Liver (tissue), 9 donors: ENCODE data around the gene IDH1. TPM values are rescaled to one million over a fixed set of nuclear protein-coding genes. Genes with fewer than 3 reads are reported as not detected.

Experiments used
- DNase-seq: peaks from one replicate; pipeline ENCODE4 v3.0.0-alpha.2; 2017; ENCODE audit warnings: low spot score
- H3K27ac ChIP-seq, 2 donors: one replicate each; pipeline ENCODE4 v1.7.0; 2013; ENCODE audit warnings: inconsistent platforms in 2 of 2, low read length in 2 of 2, control low read depth in 1 of 2, low read depth in 1 of 2, mild to moderate bottlenecking in 1 of 2
- H3K27me3 ChIP-seq, 4 donors: one replicate each; pipeline versions ENCODE4 v1.6.1 to v1.7.0; 2013; ENCODE audit warnings: low read length in 3 of 4, inconsistent platforms in 1 of 4, mild to moderate bottlenecking in 1 of 4, moderate library complexity in 1 of 4; ENCODE audit not compliant: control insufficient read depth in 4 of 4, insufficient read depth in 4 of 4
- H3K36me3 ChIP-seq, 4 donors: one replicate each; pipeline versions ENCODE4 v1.6.1 to v1.7.0; 2013; ENCODE audit warnings: low read length in 3 of 4, mild to moderate bottlenecking in 3 of 4, low read depth in 1 of 4, moderate library complexity in 1 of 4; ENCODE audit not compliant: control insufficient read depth in 4 of 4, insufficient read depth in 3 of 4
- H3K4me1 ChIP-seq, 4 donors: one replicate each; pipeline versions ENCODE4 v1.6.1 to v1.7.0; 2013; ENCODE audit warnings: low read length in 3 of 4, mild to moderate bottlenecking in 3 of 4, moderate library complexity in 1 of 4; ENCODE audit not compliant: control insufficient read depth in 4 of 4, insufficient read depth in 4 of 4
- H3K4me3 ChIP-seq, 3 donors: one replicate each; pipeline versions ENCODE4 v1.6.1 to v1.7.0; 2013; ENCODE audit warnings: low read length in 3 of 3, control low read depth in 1 of 3, low read depth in 1 of 3, mild to moderate bottlenecking in 1 of 3
- H3K9ac ChIP-seq, 2 donors: one replicate each; pipeline ENCODE4 v1.7.0; 2013; ENCODE audit warnings: low read length in 2 of 2, mild to moderate bottlenecking in 2 of 2, moderate library complexity in 2 of 2, control low read depth in 1 of 2, low read depth in 1 of 2
- H3K9me3 ChIP-seq, 4 donors: one replicate each; pipeline versions ENCODE4 v1.6.1 to v1.7.0; 2013; ENCODE audit warnings: low read length in 3 of 4; ENCODE audit not compliant: control insufficient read depth in 4 of 4
- ATF3 ChIP-seq: IDR thresholded peaks from 2 replicates; pipeline ENCODE4 v1.6.1; 2016; ENCODE audit warnings: antibody characterized with exemption
- EGR1 ChIP-seq, 2 donors: IDR thresholded peaks; 2 replicates each; pipeline ENCODE4 v1.6.1; 2016 to 2018; ENCODE audit warnings: antibody characterized with exemption in 2 of 2, low read depth in 2 of 2
- FOXA1 ChIP-seq: IDR thresholded peaks from 2 replicates; pipeline ENCODE4 v1.6.1; 2016; ENCODE audit warnings: antibody characterized with exemption
- FOXA2 ChIP-seq: IDR thresholded peaks from 2 replicates; pipeline ENCODE4 v1.6.1; 2016; ENCODE audit warnings: antibody characterized with exemption
- GABPA ChIP-seq, 2 donors: IDR thresholded peaks in 1 of 2; conservative IDR thresholded peaks in 1 of 2; 2 replicates each; pipeline ENCODE4 v1.6.1; 2016; ENCODE audit warnings: antibody characterized with exemption in 2 of 2, mild to moderate bottlenecking in 1 of 2, moderate library complexity in 1 of 2
- HNF4A ChIP-seq, 2 donors: conservative IDR thresholded peaks; 2 replicates each; pipeline ENCODE4 v1.6.1; 2016; ENCODE audit warnings: antibody characterized with exemption in 2 of 2, mild to moderate bottlenecking in 2 of 2
- HNF4G ChIP-seq: IDR thresholded peaks from 2 replicates; pipeline ENCODE4 v1.6.1; 2016; ENCODE audit warnings: antibody characterized with exemption
- JUND ChIP-seq, 2 donors: IDR thresholded peaks; 2 replicates each; pipeline ENCODE4 v1.6.1; 2016; ENCODE audit warnings: antibody characterized with exemption in 2 of 2
- NR2F2 ChIP-seq: IDR thresholded peaks from 2 replicates; pipeline ENCODE4 v1.6.1; 2016; ENCODE audit warnings: antibody characterized with exemption
- RAD21 ChIP-seq, 2 donors: IDR thresholded peaks; 2 replicates each; pipeline ENCODE4 v1.6.1; 2016; ENCODE audit warnings: antibody characterized with exemption in 2 of 2, mild to moderate bottlenecking in 2 of 2
- REST ChIP-seq: IDR thresholded peaks from 2 replicates; pipeline ENCODE4 v1.6.1; 2016; ENCODE audit warnings: antibody characterized with exemption, mild to moderate bottlenecking
- RXRA ChIP-seq, 2 donors: IDR thresholded peaks; 2 replicates each; pipeline ENCODE4 v1.6.1; 2017 to 2018; ENCODE audit warnings: antibody characterized with exemption in 2 of 2, mild to moderate bottlenecking in 1 of 2
- SP1 ChIP-seq: IDR thresholded peaks from 2 replicates; pipeline ENCODE4 v1.6.1; 2018; ENCODE audit warnings: antibody characterized with exemption, mild to moderate bottlenecking
- TAF1 ChIP-seq: conservative IDR thresholded peaks from 2 replicates; pipeline ENCODE4 v1.6.1; 2016; ENCODE audit warnings: antibody characterized with exemption, mild to moderate bottlenecking
- YY1 ChIP-seq: IDR thresholded peaks from 2 replicates; pipeline ENCODE4 v1.6.1; 2016; ENCODE audit warnings: antibody characterized with exemption, mild to moderate bottlenecking
- ZBTB33 ChIP-seq: IDR thresholded peaks from 2 replicates; pipeline ENCODE4 v1.6.1; 2016; ENCODE audit warnings: antibody characterized with exemption
- WGBS: extraction: QIAGEN DNeasy Blood & Tissue Kit; methylation state at CpG from one replicate; pipeline ENCODE4 v1.1.7; 2013; 5-methylcytosine and 5-hydroxymethylcytosine counted together
- polyA plus RNA-seq, 2 donors: library from polyadenylated mRNA; stranded (reverse) in 1 of 2; unstranded in 1 of 2; fragments of 200-250 nt in 1 of 2; fragments of >200 nt in 1 of 2; fragmentation: Nextera tagmentation in 1 of 2; extraction: Ambion mirVana in 1 of 2; gene quantifications; one replicate each; pipeline versions ENCODE4 v1.2.1 to v1.2.3, GENCODE V29; 2013 to 2015
- total RNA-seq, 2 donors: library from RNA; depleted of rRNA; stranded (reverse); fragments of >200 nt; gene quantifications; one replicate each; pipeline ENCODE4 v1.2.3, GENCODE V29; 2014
- TF ChIP-seq, protein P1 (sequence below): fragments of 150-350 bp; IDR thresholded peaks from 2 replicates; pipeline ENCODE4 v1.5.1; 2017; ENCODE audit warnings: improper control_type of control experiment, low read depth, low read length; ENCODE audit not compliant: missing input control
- TF ChIP-seq, protein P2 (sequence below): IDR thresholded peaks from 2 replicates; pipeline ENCODE4 v1.6.1; 2016; ENCODE audit warnings: antibody characterized with exemption
- donor health status: healthy.
- donor health status: healthy.
- donor health status: healthy.
- donor health status: healthy.
- donor health status: healthy.

Gene IDH1
- total and polyA plus RNA-seq, 4 donors: 134 to 188 (median 142) TPM

GRCh38 chr2:208265801-208266552 is 11.1 kb upstream of the IDH1 start, which contains the start of gene PIKFYVE:
Gene PIKFYVE (plus strand): TSS chr2:208266255. CDS start chr2:208271520, 5,265 bp downstream.
- H3K4me1 ChIP-seq: peaks cover 9 to 23% (median 21%) of the 10 kb centered on the region in 4 donors
- no peaks in the 10 kb centered on the region for H3K36me3 ChIP-seq

More at GRCh38 chr2:208265801-208266552, 11.1 kb upstream of the IDH1 start, which contains the start of gene PIKFYVE:
- under 1% methylated on average over 50 of the region's 50 CpGs for WGBS
- H3K9me3 ChIP-seq: no peaks in the 10 kb centered on the region
- H3K27ac ChIP-seq: peak within 1 kb of the TSS; percentile 84 to 95
- H3K9ac ChIP-seq: peak within 1 kb of the TSS; percentile 57 to 85
- TF ChIP-seq HNF4G (peak; percentile 61), FOXA2 (peak; percentile 61), JUND (IDR thresholded peaks at IDR 0.05) (peak; percentile 41 to 58), HNF4A (conservative IDR thresholded peaks at IDR 0.05) (peak; percentile 86 to 90), TAF1 (peak; percentile 52), EGR1 (IDR thresholded peaks at IDR 0.05; ENCODE audit: low read depth in 2 of 2) (peak in 1 of 2 donors; percentile 76), GABPA (IDR thresholded peaks at IDR 0.05 in 1 of 2, conservative IDR thresholded peaks at IDR 0.05 in 1 of 2) (peak; percentile 21 to 81), RAD21 (IDR thresholded peaks at IDR 0.05) (peak; percentile 51 to 68), ATF3 (peak; percentile 36), RXRA (IDR thresholded peaks at IDR 0.05) (peak; percentile 93 to 96), YY1 (peak; percentile 94), ZBTB33 (peak; percentile 95), FOXA1 (peak; percentile 89), NR2F2 (peak; percentile 94), REST (peak; percentile 83), SP1 (peak; percentile 90)
- TF ChIP-seq, protein P1, sequence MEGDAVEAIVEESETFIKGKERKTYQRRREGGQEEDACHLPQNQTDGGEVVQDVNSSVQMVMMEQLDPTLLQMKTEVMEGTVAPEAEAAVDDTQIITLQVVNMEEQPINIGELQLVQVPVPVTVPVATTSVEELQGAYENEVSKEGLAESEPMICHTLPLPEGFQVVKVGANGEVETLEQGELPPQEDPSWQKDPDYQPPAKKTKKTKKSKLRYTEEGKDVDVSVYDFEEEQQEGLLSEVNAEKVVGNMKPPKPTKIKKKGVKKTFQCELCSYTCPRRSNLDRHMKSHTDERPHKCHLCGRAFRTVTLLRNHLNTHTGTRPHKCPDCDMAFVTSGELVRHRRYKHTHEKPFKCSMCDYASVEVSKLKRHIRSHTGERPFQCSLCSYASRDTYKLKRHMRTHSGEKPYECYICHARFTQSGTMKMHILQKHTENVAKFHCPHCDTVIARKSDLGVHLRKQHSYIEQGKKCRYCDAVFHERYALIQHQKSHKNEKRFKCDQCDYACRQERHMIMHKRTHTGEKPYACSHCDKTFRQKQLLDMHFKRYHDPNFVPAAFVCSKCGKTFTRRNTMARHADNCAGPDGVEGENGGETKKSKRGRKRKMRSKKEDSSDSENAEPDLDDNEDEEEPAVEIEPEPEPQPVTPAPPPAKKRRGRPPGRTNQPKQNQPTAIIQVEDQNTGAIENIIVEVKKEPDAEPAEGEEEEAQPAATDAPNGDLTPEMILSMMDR: no peak
- TF ChIP-seq, protein P2, sequence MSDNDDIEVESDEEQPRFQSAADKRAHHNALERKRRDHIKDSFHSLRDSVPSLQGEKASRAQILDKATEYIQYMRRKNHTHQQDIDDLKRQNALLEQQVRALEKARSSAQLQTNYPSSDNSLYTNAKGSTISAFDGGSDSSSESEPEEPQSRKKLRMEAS: peak; percentile 99
- DNase-seq: peak; percentile 88
- peak within 1 kb of the TSS; percentile 73 to 88 (median 86) for H3K4me3 ChIP-seq
- H3K27me3 ChIP-seq: no peaks in the 10 kb centered on the region
